HG03108 (cell line): ENCODE results near the gene KIF2B.
"Not testable (repeated sequence)": the region's sequence is repeated elsewhere in the genome, so short reads cannot be mapped to it uniquely, and the experiment has no call there.

Source experiments
- ATAC-seq: cut with Tn5 transposase; IDR thresholded peaks from one replicate; pipeline ENCODE4 v1.9.1; 2021; ENCODE audit warnings: moderate library complexity; ENCODE audit not compliant: unreplicated experiment

The KIF2B gene

GRCh38 chr17:53822764-53823163 lies at the start of gene KIF2B:
Gene KIF2B (plus strand): TSS chr17:53822927. CDS start chr17:53823034, 107 bp downstream.
- no peak for ATAC-seq

- ATAC-seq: no peak
Measured at GRCh38 chr17:53780320-53780719, 42.4 kb upstream of the KIF2B start.

GRCh38 chr17:53791551-53791950 lies 31.2 kb upstream of the KIF2B start:
- ATAC-seq: no peak

- ATAC-seq: no peak
Measured at GRCh38 chr17:53792451-53792850, 30.3 kb upstream of the KIF2B start.

- ATAC-seq: no peak
Measured at GRCh38 chr17:53792997-53793396, 29.7 kb upstream of the KIF2B start.

- no peak for ATAC-seq
Measured at GRCh38 chr17:53794875-53795274, 27.9 kb upstream of the KIF2B start.

GRCh38 chr17:53796642-53797041 lies 26.1 kb upstream of the KIF2B start:
- ATAC-seq: no peak

GRCh38 chr17:53797501-53797900 lies 25.2 kb upstream of the KIF2B start:
- ATAC-seq: no peak

- ATAC-seq: no peak
Measured at GRCh38 chr17:53804437-53804836, 18.3 kb upstream of the KIF2B start.

GRCh38 chr17:53806473-53806872 lies 16.3 kb upstream of the KIF2B start:
- no peak for ATAC-seq

GRCh38 chr17:53807286-53807685 lies 15.4 kb upstream of the KIF2B start:
- ATAC-seq: no peak

- no peak for ATAC-seq
Measured at GRCh38 chr17:53818271-53818670, 4.5 kb upstream of the KIF2B start.

- no peak for ATAC-seq
Measured at GRCh38 chr17:53818929-53819328, 3.8 kb upstream of the KIF2B start.

GRCh38 chr17:53819956-53820355 lies 2.8 kb upstream of the KIF2B start:
- no peak for ATAC-seq

- no peak for ATAC-seq
Measured at GRCh38 chr17:53823341-53824050, 769 bp downstream of the KIF2B start.

GRCh38 chr17:53834771-53835170 lies 12.0 kb downstream of the KIF2B start:
- not testable (repeated sequence) for ATAC-seq

GRCh38 chr17:53837131-53837530 lies 14.4 kb downstream of the KIF2B start:
- ATAC-seq: no peak

GRCh38 chr17:53844491-53845107 lies 21.9 kb downstream of the KIF2B start:
- ATAC-seq: no peak

GRCh38 chr17:53871128-53871527 lies 48.4 kb downstream of the KIF2B start:
- not testable (repeated sequence) for ATAC-seq
